K562 (cell line): ENCODE measurements around the gene TPCN1. TPM values are rescaled to one million over a fixed set of nuclear protein-coding genes. Genes with fewer than 3 reads are reported as not detected.

Experiments
- ATAC-seq: fragments of 200-7000 bp; cut with Tn5 transposase; 3 replicates; pipeline ENCODE4 v1.9.1; 2020; ENCODE audit warnings: moderate library complexity
- BruUV-seq: library from RNA; stranded (reverse); fragments of 400-500 nt; replicated peaks from 2 replicates; lab custom pipeline; 2021; lab: Mats Ljungman, UMichigan
- CTCF ChIA-PET: fragments of 300-600 bp; formaldehyde crosslinking; extraction: SDS; loops from one replicate; lab custom pipeline; 2021; ENCODE audit warnings: low intra/inter-chr PET ratio; lab: Yijun Ruan, JAX
- POLR2A ChIA-PET: fragments of 300-600, 350-650 bp; sonication (Branson Sonifier 250); formaldehyde crosslinking; extraction: SDS; loops from one replicate; lab custom pipeline; 2021; ENCODE audit warnings: antibody characterized with exemption, inconsistent platforms; lab: Yijun Ruan, JAX
- DNase-seq, 4 experiments: peaks; one replicate each; pipeline versions ENCODE4 v3.0.0 to v3.0.0-alpha.2; 2011 to 2018; ENCODE audit warnings: low spot score in 3 of 4, mixed read lengths in 3 of 4; ENCODE audit errors: extremely low read depth in 1 of 4
- FAIRE-seq: peaks from 2 replicates; lab custom pipeline; 2011; peaks lifted over from hg19 to GRCh38; lab: Jason Lieb, UNC
- H2AFZ ChIP-seq: 2 replicates; pipeline ENCODE4 v1.6.0; 2011; ENCODE audit warnings: low read depth, low read length, control low read depth, inconsistent platforms
- H3K27ac ChIP-seq: fragments of 200-600 bp; 3 replicates; pipeline ENCODE4 v1.8.0; 2011; ENCODE audit warnings: low read depth, mild to moderate bottlenecking, control low read depth, inconsistent platforms, low read length, moderate library complexity, mixed read lengths; ENCODE audit errors: extremely low read depth
- H3K27me3 ChIP-seq, 2 experiments: fragments of 300-600 bp in 1 of 2; 2 replicates in 1 of 2; 3 replicates in 1 of 2; pipeline versions ENCODE4 v1.6.0 to v1.8.0; 2011; ENCODE audit warnings: inconsistent platforms in 2 of 2, low read length in 2 of 2, mild to moderate bottlenecking in 1 of 2, mixed read lengths in 1 of 2, moderate library complexity in 1 of 2; ENCODE audit not compliant: control insufficient read depth in 2 of 2, insufficient read depth in 2 of 2
- H3K36me3 ChIP-seq: fragments of 300-600 bp; 3 replicates; pipeline ENCODE4 v1.8.0; 2011; ENCODE audit warnings: mild to moderate bottlenecking, low read length, inconsistent platforms; ENCODE audit not compliant: control insufficient read depth, insufficient read depth
- H3K4me1 ChIP-seq, 2 experiments: fragments of 200-600 bp in 1 of 2; replicated peaks in 1 of 2; 2 replicates in 1 of 2; 3 replicates in 1 of 2; pipeline versions ENCODE4 v1.5.1 to v1.8.0; 2011; ENCODE audit warnings: inconsistent platforms in 2 of 2, low read length in 2 of 2, mild to moderate bottlenecking in 1 of 2, mixed read lengths in 1 of 2, moderate library complexity in 1 of 2; ENCODE audit not compliant: control insufficient read depth in 2 of 2, insufficient read depth in 2 of 2
- H3K4me2 ChIP-seq: 2 replicates; pipeline ENCODE4 v1.6.1; 2011; ENCODE audit warnings: low read length, control low read depth, inconsistent platforms, mixed read lengths; ENCODE audit not compliant: insufficient read depth
- H3K4me3 ChIP-seq: fragments of 200-600 bp; sonication (generic), shearing (Covaris generic); 2 replicates; pipeline ENCODE4 v1.5.1; 2016; ENCODE audit warnings: control low read depth, inconsistent platforms
- H3K79me2 ChIP-seq: fragments of 200-600 bp; 3 replicates; pipeline ENCODE4 v1.8.0; 2011; ENCODE audit warnings: low read length, inconsistent platforms; ENCODE audit not compliant: control insufficient read depth, insufficient read depth
- H3K9ac ChIP-seq, 2 experiments: 2 replicates each; pipeline versions ENCODE4 v1.6.0 to v1.6.1; 2011; ENCODE audit warnings: low read depth in 2 of 2, low read length in 2 of 2, control low read depth in 1 of 2, inconsistent platforms in 1 of 2, mild to moderate bottlenecking in 1 of 2, mixed read lengths in 1 of 2; ENCODE audit not compliant: insufficient read depth in 1 of 2
- H3K9me1 ChIP-seq: one replicate; pipeline ENCODE4 v1.6.0; 2011; ENCODE audit warnings: inconsistent platforms, mild to moderate bottlenecking, low read length, moderate library complexity; ENCODE audit not compliant: control insufficient read depth, insufficient read depth
- H3K9me3 ChIP-seq: replicated peaks from 2 replicates; pipeline ENCODE4 v1.5.1; 2011; ENCODE audit warnings: low read depth, low read length, inconsistent platforms; ENCODE audit not compliant: control insufficient read depth, insufficient read depth
- H4K20me1 ChIP-seq: replicated peaks from 2 replicates; pipeline ENCODE4 v1.6.1; 2011; ENCODE audit warnings: low read length, inconsistent platforms, mixed read lengths; ENCODE audit not compliant: control insufficient read depth, insufficient read depth
- ATF6 ChIP-seq: sonication (generic); formaldehyde crosslinking; IDR thresholded peaks from 2 replicates; pipeline ENCODE4 v1.4.0; 2020; ENCODE audit warnings: mild to moderate bottlenecking, missing genetic modification reagents
- GABPA ChIP-seq: fragments of 200-800 bp; sonication (Bioruptor generic); conservative IDR thresholded peaks from 2 replicates; pipeline ENCODE4 v1.6.1; 2016; ENCODE audit warnings: low read depth, missing genetic modification characterization, missing compliant biosample characterization
- NFE2 ChIP-seq: IDR thresholded peaks from 2 replicates; pipeline ENCODE4 v1.6.1; 2014; ENCODE audit warnings: antibody characterized with exemption, low read depth
- POLR2AphosphoS2 ChIP-seq: IDR thresholded peaks from 2 replicates; pipeline ENCODE4 v1.6.1; 2012; ENCODE audit warnings: low read length, improper control_type of control experiment
- SMARCB1 ChIP-seq: IDR thresholded peaks from 2 replicates; pipeline ENCODE4 v1.6.1; 2011; ENCODE audit warnings: improper control_type of control experiment, low read depth; ENCODE audit not compliant: insufficient read length
- ZBED1 ChIP-seq: IDR thresholded peaks from 2 replicates; pipeline ENCODE4 v1.6.1; 2014
- WGBS: fragments of 100-300 bp; shearing (Covaris generic); methylation state at CpG from one replicate; pipeline ENCODE4 v1.1.6; 2016; ENCODE audit warnings: low coverage, mixed read lengths; ENCODE audit not compliant: insufficient coverage; ENCODE audit errors: missing lambda C conversion rate; 5-methylcytosine and 5-hydroxymethylcytosine counted together
- in situ Hi-C: fragments of 300-500 bp; cut with MboI; formaldehyde crosslinking; loops from 4 replicates; pipeline ENCODE4 v1.15.0; 2018; ENCODE audit warnings: inconsistent platforms, mixed read lengths
- intact Hi-C: fragments of 100-400 bp; cut with micrococcal nuclease; formaldehyde crosslinking; loops from 2 replicates; pipeline ENCODE4 v1.14.2; 2022
- polyA plus RNA-seq, 8 experiments: library from polyadenylated mRNA; depleted of rRNA in 4 of 8; stranded (reverse) in 5 of 8; unstranded in 3 of 8; fragments of >200 nt; fragmentation: Nextera tagmentation in 2 of 8; fragmentation: Illumina TruSeq in 1 of 8; extraction: Ambion mirVana in 2 of 8; extraction: Trizol in 1 of 8; gene quantifications; 2 replicates each; pipeline versions ENCODE4 v1.2.1 to v1.2.3, GENCODE V29; 2011 to 2014; ENCODE audit warnings: inconsistent platforms in 1 of 8, missing spikeins in 1 of 8
- total RNA-seq, 7 experiments: library from RNA; depleted of rRNA in 6 of 7; stranded (reverse); fragments of >200 nt in 6 of 7; fragmentation: Illumina TruSeq in 2 of 7; extraction: Trizol in 2 of 7; gene quantifications; 2 replicates each; pipeline versions ENCODE4 v1.2.1 to v1.2.3, GENCODE V29; 2011 to 2021; ENCODE audit warnings: low replicate concordance in 1 of 7
- TF ChIP-seq, protein P1 (sequence below): fragments of 450-650 bp; IDR thresholded peaks from 2 replicates; pipeline ENCODE4 v1.6.1; 2018; ENCODE audit not compliant: partially characterized antibody

TPCN1 gene
- total and polyA plus RNA-seq, 9 of the 15 experiments (the other 6 are each of a cell fraction or from before 2014, with no cell fraction given), result 0.80 to 23.8 (median 7.4) TPM

DNA sequence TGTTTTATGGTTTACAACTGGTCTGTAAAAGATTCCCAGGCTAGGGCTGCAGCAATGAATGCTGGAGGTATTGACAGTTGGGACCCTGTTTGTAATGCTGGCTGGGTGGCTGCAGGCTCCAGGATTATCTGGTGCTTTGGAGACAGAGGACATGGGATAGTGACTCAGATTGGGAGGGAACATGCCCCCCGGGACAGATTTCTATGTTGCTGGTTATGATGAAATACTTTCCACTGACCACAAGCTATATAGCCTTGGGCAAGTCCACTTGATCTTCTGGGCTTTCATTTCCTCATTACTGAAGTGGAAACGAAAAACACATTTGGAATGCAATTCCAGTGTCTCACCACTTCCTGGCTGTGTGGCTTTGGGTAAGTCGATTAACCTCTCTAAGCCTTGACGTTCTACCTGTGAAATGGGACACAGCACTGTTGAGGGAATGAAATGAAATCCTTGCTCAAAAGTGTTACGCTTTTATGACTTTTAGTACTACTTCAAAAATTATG lies 6.3 kb upstream of the TPCN1 start (continued):
- TF ChIP-seq, protein P1, sequence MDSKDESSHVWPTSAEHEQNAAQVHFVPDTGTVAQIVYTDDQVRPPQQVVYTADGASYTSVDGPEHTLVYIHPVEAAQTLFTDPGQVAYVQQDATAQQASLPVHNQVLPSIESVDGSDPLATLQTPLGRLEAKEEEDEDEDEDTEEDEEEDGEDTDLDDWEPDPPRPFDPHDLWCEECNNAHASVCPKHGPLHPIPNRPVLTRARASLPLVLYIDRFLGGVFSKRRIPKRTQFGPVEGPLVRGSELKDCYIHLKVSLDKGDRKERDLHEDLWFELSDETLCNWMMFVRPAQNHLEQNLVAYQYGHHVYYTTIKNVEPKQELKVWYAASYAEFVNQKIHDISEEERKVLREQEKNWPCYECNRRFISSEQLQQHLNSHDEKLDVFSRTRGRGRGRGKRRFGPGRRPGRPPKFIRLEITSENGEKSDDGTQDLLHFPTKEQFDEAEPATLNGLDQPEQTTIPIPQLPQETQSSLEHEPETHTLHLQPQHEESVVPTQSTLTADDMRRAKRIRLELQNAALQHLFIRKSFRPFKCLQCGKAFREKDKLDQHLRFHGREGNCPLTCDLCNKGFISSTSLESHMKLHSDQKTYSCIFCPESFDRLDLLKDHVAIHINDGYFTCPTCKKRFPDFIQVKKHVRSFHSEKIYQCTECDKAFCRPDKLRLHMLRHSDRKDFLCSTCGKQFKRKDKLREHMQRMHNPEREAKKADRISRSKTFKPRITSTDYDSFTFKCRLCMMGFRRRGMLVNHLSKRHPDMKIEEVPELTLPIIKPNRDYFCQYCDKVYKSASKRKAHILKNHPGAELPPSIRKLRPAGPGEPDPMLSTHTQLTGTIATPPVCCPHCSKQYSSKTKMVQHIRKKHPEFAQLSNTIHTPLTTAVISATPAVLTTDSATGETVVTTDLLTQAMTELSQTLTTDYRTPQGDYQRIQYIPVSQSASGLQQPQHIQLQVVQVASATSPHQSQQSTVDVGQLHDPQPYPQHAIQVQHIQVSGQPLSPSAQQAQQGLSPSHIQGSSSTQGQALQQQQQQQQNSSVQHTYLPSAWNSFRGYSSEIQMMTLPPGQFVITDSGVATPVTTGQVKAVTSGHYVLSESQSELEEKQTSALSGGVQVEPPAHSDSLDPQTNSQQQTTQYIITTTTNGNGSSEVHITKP, result peak; percentile 62
- TF ChIP-seq GABPA (tag) (peak; percentile 79), ATF6 (CRISPR knock-in tag) (no peak)

DNA sequence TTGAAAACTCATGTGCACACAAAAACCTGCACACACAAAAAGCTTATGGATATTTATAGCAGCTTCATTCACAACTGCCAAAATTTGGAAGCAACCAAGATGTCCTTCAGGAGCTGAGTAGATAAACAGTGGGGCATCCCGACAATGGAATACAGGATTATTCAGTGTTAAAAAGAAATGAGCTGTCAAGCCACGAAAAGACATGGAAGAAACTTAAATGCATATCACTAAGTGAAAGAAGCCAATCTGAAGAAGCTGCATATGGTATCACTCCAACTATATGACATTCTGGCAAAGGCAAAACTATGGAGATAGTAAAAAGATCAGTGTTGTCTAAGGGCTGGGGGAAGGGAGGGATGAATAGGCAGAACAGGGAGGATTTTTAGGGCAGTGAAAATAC lies 5.2 kb upstream of the TPCN1 start:
- Histone ChIP-seq H3K9ac (no peak overlapping the region), H3K4me1 (peaks cover 3 to 6% of the 10 kb centered on the region in 2 experiments; a peak in 3 of 5 replicates), H3K79me2 (no peaks in the 10 kb centered on the region), H2AFZ (no peak overlapping the region), H3K4me2 (no peak overlapping the region), H3K9me1 (no peaks in the 10 kb centered on the region), H3K27me3 (no peaks in the 10 kb centered on the region; a peak in 1 of 5 replicates), H3K27ac (no peak overlapping the region), H3K9me3 (no peaks in the 10 kb centered on the region), H3K4me3 (no peak overlapping the region), H4K20me1 (no peaks in the 10 kb centered on the region), H3K36me3 (no peaks in the 10 kb centered on the region)
- ChIA-PET POLR2A (interaction anchor here (1.1 kb wide), 1 partner anchor 557 kb away, joined by 3 read pairs; no protein-coding TSS in a partner anchor), CTCF (no interaction called here)
- intact Hi-C loops, result no loop called here
- TF ChIP-seq ZBED1, result no peak
- TF ChIP-seq SMARCB1, result no peak
- TF ChIP-seq POLR2AphosphoS2, result no peak
- 0 out of 2 replicates have a peak, but pooled peaks have one; percentile 10 for TF ChIP-seq NFE2
- 2% methylated on average over 2 of the region's 2 CpGs for WGBS
- in situ Hi-C loops, result no loop called here
- BruUV-seq, result no TSS peak
- no peak for DNase-seq
- no peak for ATAC-seq
- FAIRE-seq, result no peak
